HG03469 (cell line): ENCODE data around the gene QSOX1.
"Not testable (repeated sequence)": the region's sequence is repeated elsewhere in the genome, so short reads cannot be mapped to it uniquely, and the experiment has no call there.

ENCODE experiments used
- ATAC-seq: cut with Tn5 transposase; IDR thresholded peaks from one replicate; pipeline ENCODE4 v1.9.1; 2021; ENCODE audit warnings: mild to moderate bottlenecking, moderate library complexity, moderate number of reproducible peaks; ENCODE audit not compliant: unreplicated experiment

The QSOX1 gene

DNA sequence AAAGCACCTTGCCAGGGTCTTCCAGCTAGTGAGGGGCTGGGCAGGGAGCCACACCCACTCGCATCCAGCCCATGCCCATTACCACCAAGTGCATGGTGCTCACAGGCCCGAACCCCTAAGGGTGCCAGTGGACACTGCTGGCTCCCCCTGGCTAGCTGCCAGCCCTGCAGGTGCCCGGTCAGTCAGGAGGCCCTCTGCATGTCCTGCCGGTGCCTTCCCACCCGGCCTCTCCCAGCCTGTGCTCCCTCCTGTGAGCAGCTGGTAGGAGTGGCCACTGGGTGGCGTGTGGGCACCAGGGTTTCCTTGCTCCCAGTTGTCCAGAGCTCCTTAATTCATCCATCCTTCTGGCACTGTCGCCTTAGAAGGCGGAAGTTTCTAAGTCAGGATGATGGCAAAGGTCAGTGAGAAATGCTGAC, 33.4 kb downstream of the QSOX1 start:
- ATAC-seq = no peak

DNA sequence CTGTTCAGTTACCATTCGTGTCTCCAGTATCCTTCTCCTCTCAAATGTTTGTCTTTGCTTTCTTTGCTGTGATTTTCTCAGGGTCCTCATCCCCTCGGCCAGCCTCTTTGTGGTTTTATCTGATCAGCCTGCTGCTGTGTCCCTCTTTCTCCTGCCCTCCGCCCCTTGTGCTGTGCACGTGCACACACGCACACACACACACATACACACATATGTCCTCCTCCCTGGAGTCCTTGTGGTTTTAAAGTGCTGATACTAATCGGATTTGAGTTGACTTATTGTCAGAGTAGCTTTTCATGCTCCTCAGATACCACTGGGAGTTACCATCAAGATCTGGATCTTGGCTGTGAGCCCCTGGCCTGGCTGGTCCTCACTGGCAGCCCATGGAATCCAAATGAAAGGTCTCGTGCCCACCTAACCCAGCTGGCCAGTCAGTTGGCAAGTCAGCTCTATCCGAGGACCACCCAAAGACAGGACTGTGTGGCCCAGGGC, 34.1 kb downstream of the QSOX1 start:
- no peak for ATAC-seq

DNA sequence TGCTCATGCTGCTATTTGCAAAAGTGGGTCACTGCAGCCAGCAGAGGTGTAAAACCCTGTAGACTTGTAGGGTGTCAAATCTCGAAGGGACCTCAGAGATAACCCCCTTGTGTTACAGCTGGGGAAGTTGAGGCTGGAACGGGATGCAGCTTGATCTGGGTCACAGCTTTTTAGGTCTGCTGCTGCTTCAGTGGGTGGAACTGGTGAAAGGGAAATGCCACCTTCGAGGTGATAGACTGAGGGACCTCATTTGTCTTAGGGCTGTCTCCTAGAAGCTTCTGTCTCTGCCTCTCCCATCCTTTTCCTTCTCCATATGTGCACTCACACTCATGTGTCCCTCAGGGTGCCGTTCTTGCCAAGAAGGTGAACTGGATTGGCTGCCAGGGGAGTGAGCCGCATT, 35.4 kb downstream of the QSOX1 start:
- no peak for ATAC-seq

DNA sequence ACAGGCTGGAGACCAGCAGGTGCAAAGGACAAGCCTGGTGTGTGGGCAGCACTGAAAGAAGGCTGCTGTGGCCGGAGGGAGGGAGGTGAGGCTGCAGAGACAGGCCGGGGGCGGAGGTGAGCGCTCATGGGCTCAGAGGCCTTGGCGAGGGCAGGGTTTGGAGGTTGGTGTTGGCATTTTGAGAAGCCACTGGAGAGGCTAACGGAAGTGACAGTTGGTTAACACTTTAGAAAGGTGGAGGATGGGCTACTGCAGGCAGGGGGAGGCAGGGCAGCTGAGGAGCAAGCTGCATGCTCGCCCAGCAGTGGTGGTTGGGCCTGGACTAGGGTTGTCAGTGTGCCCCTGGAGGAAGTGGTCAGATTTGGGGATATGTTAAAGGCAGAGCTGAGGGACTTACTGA, 37.5 kb downstream of the QSOX1 start:
- ATAC-seq = no peak

DNA sequence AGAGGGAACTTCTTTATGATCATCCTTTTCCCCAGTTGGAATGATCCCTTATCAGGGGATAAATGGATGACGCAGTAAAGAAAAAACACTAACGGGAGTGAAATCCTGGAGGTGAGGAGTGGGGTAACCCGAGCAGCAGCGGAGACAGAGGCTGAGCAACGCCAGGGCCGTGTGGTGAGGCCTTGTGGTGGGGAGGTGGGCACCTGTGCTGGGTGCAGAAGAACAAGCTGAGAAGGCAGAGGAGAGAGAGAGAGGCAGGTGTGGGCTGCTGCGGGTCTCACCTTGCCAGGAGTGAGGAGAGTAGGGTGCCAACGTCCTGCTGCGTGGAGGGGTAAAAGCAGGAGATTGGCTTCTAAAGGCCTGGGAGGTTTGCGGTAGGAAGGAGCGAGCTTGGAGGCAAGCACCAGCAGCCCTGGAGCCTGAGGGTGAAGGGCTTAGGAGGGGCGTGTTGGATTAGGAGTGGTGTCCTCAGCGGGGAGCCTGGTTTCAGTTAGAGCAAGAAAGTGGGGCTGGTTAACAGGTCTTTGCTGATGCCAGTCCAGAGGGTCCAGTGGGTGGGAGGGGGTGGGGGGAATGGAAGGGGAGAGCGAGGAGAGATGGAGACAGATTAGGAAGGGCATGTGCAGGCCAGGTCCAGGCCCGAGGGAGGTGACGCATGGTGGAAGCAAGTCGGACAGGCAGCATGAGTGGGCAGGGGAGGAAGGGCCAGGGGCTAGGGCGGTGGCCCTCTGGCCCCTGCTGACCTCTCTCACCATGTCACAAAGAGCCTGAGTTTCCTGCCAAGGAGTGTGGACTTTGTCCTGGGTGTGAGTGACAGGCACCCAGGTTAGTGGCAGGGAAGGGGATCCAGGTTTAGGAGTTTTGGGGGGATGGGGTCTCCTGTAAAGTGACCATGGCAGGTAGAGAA, 38.7 kb downstream of the QSOX1 start:
- no peak for ATAC-seq

DNA sequence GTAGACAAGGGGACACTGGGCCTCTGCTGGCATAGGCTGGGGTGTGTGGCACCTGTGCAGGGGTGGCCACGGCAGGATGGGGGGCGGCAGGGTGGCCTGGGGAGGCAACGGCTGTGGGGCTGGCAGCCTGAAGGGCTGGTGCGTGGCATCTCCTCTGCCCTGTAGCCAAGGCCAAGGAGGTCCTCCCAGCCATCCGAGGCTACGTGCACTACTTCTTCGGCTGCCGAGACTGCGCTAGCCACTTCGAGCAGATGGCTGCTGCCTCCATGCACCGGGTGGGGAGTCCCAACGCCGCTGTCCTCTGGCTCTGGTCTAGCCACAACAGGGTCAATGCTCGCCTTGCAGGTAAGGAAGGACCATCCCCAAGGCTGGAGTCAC, 39.4 kb downstream of the QSOX1 start:
- ATAC-seq = no peak

DNA sequence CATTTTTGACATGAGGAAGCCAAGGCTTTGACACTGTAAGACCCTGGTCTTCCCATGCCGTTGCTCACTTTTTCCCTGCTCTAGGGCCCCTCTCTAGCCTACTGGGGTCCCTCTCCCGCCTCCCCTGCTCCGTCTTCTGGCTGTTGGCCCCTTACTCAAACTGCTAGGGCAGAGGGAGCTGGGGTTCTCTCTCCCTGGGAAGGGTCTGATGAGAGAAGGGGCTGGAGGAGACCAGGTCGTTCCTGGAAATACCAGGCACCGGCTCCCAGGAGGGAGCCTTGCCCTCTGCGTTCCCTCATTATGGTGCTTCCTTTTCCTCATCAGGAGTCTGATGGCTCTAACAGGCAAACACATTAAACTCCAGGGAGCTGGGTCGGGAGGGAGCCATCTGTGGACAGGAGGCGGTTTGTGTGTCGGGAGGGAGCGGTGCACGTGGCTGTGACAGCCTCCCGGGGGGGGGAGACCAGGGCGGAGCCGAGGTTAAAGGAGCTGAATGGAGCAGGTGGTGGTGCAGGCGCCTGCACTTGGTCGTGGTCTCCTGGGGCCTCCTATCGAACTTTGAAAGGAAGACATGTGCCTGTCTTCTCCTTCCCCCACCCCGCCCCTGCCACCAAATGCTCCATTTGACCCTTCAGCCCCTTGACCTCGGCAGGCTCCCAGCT, 40.0 kb downstream of the QSOX1 start:
- no peak for ATAC-seq

DNA sequence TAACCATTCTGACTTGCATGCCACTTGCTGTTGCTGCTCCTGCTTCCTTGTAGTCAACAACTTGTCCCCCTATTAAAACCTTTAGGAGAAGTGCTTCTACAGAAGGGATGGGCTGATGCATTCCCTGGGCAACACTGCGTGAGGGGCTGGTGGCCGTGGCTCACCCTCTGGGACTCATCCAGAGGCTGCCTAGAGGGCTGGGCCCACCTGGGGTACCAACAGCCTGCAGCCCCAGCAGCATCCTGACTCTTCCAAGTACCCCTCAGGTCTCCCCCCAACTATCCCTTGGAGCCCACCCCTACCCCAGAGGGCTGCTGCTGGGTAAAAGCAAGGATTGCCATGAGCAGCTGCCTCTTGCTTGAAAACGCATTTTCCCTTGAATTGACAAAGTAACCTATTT, 40.7 kb downstream of the QSOX1 start:
- ATAC-seq = no peak

DNA sequence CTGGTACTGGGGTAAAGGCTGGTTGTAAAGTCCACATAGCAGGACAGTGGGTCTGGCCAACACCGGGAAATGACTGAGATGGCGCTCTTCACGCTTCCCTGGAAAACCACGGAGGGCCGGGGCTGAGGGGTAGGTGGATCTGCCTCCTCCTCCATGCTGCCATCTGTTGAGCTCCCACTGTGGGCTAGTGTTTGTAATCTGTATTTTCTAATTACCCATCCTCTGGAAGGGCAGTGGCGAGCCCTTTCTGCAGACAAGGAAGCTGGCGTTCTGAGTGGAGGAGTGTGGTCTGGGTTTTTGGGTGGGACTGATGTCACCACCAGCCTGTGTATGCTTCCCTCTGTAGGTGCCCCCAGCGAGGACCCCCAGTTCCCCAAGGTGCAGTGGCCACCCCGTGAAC, 41.2 kb downstream of the QSOX1 start:
- ATAC-seq = no peak

DNA sequence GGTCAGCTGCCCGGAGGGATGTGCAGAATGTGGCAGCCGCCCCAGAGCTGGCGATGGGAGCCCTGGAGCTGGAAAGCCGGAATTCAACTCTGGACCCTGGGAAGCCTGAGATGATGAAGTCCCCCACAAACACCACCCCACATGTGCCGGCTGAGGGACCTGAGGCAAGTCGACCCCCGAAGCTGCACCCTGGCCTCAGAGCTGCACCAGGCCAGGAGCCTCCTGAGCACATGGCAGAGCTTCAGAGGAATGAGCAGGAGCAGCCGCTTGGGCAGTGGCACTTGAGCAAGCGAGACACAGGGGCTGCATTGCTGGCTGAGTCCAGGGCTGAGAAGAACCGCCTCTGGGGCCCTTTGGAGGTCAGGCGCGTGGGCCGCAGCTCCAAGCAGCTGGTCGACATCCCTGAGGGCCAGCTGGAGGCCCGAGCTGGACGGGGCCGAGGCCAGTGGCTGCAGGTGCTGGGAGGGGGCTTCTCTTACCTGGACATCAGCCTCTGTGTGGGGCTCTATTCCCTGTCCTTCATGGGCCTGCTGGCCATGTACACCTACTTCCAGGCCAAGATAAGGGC, 41.9 kb downstream of the QSOX1 start:
- no peak for ATAC-seq

DNA sequence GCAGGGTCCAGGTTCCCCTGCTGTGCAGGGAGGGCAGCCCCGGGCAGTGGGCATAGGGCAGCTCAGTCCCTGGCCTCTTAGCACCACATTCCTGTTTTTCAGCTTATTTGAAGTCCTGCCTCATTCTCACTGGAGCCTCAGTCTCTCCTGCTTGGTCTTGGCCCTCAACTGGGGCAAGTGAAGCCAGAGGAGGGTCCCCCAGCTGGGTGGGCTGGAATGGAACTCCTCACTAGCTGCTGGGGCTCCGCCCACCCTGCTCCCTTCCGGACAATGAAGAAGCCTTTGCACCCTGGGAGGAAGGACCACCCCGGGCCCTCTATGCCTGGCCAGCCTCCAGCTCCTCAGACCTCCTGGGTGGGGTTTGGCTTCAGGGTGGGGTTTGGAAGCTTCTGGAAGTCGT, 42.6 kb downstream of the QSOX1 start:
- ATAC-seq = no peak

DNA sequence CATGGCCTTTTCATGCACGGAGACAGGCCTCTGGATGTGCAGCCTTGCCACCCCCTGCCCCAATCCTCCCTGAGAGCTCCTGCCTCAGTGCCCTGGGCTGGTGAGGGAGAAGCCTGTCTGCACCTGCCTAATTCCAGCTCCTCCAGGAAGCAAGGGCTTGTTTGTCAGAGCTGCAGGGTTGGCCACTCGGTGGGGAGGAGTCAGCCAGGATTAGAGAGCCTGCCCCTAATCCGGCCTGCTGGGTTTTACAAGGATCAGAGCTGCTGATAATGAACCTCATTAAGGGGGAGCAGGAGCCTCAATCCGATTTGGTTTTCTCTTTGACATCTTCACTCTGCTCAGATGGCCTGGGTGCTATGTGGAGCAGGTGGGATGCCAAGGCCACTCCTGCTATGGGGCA, 43.5 kb downstream of the QSOX1 start:
- ATAC-seq = no peak

DNA sequence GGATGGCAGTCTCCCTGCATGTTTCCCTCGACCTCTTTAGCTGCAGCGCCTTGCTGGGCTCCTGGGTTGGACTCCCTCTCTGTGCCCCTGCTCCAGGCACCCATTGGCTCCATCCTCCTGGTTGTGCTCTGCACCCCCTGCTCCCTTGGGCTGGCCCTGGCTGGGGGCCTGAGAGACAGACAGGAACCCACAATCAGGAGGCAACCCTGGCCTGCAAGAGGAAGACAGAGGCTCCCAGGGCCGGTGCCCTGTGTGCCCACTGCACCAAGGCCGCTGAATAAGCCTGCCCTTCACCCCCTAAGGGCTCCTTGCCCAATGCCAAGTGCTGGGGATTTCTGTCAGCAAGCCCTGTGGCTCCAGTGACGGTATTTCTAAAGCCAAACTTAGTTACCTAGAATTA, 43.9 kb downstream of the QSOX1 start:
- no peak for ATAC-seq

DNA sequence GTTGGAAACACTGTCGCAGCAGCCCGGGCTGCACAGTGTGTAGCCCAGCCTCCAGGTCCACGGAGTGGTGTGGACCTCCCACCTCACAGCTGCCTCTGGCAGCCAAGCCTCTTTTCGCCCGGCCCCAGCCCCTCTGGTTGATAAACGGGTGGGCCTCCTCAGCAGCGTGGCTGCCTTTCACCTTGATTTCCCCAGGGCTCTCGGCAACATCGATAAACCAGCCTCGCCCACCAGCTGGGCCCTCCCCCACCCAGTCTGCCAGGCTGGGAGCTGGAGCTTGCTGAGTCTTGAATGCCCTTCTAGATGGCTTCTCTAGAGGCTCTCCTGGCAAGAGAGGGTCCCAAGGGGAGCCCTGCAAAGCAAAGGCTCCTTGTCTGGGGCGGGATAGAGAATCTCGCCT, 44.3 kb downstream of the QSOX1 start:
- ATAC-seq = no peak

DNA sequence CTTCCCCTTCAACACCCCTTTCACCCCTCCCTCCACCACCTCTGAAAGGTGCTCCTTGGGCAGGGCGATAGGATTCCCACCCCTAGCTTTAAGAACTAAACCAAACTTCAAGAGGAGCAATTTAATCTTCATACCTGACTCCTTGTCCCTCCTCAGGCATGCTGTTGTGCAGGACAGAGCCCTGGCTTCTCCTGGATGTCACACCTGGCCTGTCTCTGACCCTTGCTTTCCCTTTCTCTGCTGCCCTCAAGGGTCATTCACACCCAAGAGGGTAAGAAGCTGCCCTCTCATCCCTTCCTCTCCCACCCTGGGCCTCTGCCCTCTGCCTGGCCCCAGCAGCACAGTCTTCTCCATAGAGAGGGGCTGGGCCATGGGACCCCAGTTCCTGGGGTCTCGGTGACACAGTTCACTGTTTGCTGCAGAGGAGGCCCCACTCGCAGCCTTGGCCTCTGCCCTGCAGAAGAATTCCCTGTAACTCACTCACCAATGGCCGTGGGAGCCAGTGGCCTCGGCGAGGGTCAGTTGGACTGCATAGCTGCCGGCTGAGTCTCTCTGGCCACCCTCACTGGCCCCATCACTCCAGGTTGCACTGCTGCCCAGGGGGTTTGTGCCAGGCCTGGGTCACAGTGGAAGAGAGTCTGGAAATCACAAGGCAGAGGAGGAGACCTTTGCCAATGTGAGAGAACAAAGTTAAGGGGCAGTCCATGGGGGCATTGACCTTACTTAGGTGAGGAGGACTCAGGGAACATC, 47.0 kb downstream of the QSOX1 start:
- no peak for ATAC-seq

DNA sequence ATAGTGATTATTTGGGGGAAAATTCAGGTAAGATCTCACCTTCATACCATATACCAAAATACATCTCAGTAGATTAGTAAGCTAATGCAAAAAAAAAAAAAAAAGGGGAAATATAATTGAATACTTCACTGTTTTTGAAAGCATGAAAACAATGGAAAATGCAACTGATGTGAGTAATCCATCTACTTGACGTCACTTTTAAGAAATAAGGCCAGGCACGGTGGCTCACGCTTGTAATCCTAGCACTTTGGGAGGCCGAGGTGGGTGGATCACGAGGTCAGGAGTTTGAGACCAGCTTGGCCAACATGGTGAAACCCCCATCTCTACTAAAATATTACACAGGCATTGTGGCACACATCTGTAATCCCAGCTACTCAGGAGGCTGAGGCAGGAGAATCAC, 47.9 kb downstream of the QSOX1 start:
- ATAC-seq = not testable (repeated sequence)

DNA sequence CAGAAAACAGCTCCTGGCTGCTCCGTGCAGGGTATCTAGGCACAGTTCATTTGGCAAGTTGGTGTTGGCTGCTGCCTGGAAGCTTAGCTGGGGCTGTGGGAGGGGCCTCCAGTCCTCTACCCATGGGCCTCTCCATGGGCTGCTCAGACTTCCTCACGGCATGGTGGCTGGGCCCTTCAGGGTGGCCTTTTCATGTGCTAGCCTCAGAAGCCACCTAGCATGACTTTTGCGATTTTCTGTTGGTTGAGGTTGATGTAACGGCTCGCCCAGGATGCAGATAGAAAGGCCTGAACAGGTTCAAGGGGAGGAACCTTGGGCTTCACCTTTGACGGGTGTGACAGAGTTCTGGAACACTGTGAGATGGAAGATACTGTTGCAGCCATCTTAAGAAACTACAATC, 49.6 kb downstream of the QSOX1 start:
- no peak for ATAC-seq

DNA sequence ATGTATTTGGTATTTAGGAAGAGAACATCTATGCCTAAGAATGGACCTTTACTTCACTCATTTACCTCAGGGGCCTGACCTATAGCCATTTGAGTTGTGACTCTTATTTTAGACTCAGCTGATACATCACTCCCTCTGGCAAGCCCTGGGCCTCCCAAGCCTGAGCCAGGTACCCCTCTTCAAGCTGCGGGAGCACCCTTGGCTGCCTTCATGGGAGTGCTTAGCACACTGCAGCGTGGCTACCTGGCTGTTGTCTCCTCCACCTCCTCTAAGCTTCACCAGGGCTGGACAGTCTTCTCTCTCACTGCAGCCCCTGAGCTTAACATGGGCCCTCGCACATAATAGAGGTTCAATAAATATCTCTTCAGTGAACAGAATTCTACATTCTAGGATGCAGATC, 51.9 kb downstream of the QSOX1 start:
- ATAC-seq = no peak

DNA sequence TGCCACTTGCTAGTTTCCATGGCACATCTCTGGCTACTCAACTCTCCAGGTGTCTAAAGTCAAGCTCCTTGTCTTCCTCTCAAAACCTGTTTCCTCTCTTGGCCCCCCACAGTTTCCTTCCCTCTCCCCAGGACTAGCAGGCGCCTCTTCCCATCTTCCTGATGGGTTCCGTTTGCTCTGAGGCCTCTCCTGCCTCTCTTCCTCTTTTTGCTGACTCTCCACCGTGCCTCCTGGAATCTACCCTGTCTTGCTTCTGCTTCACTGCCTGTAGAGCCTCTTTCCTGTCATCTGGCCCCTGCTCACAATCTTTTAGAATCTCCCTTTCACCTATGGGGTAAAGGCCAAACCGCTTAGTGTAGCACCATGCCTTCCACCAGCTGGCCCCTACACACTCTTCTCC, 53.6 kb downstream of the QSOX1 start:
- ATAC-seq = no peak

DNA sequence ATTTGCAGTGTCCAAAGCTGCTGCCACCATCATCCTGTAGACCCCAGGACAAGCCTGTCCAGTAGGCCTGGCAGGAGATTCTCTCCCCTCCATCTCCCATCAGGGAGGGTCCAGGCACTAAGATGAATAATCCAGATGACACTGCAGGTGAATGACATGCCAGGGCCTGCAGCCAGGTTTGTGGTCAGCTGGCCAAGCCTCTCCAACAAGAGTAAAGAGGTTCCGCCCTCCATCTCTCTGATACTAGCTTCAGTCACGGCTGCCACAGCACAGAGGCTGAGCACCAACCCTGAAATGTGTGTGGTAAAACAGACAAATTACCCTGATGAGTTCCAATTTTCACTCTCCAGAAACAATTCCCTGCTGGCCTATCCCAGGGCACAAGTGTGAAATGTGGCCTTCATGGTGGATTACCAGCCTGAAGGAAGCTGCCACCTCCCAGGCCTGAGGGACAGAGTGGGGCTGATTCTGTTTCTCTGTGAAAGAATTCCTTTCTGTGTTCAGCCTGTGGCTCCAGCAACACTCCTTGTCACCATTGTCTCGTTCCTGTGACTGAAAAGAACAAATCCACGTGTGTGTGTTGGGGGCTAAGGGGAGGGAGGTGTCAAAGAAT, 55.4 kb downstream of the QSOX1 start:
- ATAC-seq = no peak
